ENCODE data around the gene YY1AP1.
"Not testable (repeated sequence)": the region's sequence is repeated elsewhere in the genome, so short reads cannot be mapped to it uniquely, and the experiment has no call there.

GRCh38 chr1:155718524-155719115, 30.0 kb upstream of the YY1AP1 start:
- not testable (repeated sequence) for TF ChIP-seq CHD4 (IDR thresholded peaks at IDR 0.05; ENCODE audit: borderline replicate concordance); EP300 (IDR thresholded peaks at IDR 0.05); CHD2 (IDR thresholded peaks at IDR 0.05; ENCODE audit: low read length, partially characterized antibody); PBX3 (IDR thresholded peaks at IDR 0.05); REST (IDR thresholded peaks at IDR 0.05); POLR2A (IDR thresholded peaks at IDR 0.05; ENCODE audit: low read length); SMC3 (IDR thresholded peaks at IDR 0.05); MYC (IDR thresholded peaks at IDR 0.05; ENCODE audit: borderline replicate concordance, low read length); ZNF302 (CRISPR knock-in tag; IDR thresholded peaks at IDR 0.05); NR3C1 (IDR thresholded peaks at IDR 0.05); TFCP2L1 (CRISPR knock-in tag; IDR thresholded peaks at IDR 0.05)

All from A549 (cell line).